Measurements from ENCODE around the gene LAMC2.

LAMC2 gene

DNA sequence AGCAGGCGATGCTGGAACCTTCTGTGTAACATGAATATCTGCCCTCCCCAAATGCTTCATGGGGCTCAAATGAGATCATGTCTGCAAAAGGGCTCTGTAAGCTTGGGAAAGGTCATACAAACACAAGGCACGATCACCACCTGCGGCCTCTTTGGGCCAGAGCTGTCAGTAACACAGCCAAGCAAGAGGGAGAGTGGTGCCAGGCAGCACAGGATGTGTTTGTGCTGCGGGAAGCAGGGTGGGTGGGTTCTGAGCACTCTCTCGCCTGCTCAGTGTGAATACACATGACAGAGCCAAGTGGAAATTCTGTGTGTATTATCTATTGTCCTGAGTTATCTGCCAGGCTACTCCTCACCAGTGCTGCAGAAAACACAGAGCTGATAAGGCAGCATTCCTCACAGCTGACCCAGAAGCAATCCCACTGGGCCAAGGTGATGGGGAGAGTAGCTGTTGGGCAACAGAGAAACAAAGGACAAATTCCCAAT lies 101.2 kb downstream of the LAMC2 start:
- no peak for DNase-seq (ENCODE audit: low read depth)

DNA sequence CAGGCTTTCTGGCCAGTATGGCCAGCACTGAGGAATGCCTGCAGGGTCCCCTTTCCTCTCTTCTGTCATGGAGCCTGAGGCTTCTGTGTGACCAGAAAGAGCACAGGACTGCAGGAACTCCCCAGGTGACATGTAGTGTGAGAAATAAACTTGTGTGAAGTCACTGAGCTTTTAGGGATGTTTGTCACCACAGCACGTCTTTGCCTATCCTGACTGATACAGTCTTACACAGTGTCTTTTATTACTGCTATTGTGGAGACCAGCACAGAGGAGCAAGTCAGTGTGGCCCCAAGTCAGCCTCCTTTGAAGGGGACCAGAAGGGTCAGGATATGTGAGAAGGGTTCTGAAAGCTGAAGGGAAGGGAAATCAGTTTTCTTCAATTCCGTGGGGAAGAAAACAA lies 102.5 kb downstream of the LAMC2 start:
- DNase-seq (ENCODE audit: low read depth), result no peak

DNA sequence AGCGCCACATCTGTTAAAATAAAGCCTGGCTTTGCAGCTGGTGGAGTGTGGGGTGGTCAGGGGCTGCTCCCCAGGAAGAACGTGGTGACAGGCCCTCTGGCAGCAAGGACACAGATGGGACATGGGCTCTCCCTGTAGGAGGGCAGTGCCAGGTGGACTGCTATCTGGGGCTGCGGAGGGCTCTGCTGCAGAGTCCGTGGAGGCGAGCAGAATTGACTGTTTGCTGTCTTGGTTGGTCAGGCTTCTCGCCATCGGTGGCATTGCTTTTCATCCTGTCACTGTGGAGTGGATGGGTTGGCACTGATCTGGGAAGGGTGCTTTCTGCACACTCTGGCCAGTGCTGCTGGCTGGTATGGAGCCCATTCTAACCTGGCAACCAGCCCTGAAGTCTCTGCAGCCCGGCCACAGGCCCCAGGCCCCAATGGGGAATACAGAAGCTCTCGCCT lies 103.0 kb downstream of the LAMC2 start:
- DNase-seq (ENCODE audit: low read depth), result no peak

DNA sequence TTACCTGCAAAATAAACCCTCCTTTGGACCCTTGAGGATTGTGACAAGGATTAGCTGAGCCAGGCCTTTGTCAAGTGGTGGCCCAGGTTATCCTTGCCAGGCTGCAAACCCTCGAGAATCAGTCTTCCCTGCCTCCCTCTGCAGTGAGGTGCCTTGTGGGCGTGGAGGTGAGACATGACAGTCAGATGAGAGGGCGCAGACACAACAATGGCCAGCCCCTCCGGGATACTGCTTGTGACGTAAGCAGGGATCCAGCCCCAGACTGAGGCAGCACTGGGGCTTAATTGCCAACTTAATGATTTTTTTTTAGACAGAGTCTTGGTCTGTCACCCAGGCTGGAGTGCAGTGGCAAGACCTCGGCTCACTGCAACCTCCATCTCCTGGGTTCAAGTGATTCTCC lies 104.6 kb downstream of the LAMC2 start:
- DNase-seq (ENCODE audit: low read depth), result no peak

DNA sequence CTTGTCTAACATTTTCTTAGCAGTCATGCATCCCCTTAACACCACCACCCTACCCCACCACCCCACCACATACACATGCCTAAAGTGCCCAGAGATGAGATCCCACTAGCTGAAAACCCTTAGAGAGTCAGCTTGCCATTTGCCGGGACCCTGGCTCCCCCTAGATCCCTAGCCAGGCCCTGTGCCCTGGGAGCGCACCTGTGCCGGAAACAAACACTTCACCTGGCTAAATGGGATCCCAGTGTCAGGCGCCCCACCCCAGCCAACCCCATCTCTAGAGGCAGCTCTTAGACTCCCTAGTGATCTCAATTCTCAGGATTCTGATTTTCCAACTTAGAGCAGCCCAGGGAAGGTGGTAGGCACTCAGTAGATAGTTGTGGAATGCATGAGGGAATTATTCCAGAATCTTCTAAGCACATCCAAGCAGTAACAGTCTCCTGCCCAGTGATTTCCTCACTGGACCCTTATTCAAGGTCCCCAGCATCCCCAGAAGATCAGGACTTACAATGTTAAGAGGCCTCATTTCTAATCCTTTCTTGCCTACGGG lies 105.2 kb downstream of the LAMC2 start:
- DNase-seq (ENCODE audit: low read depth), result peak; percentile 33

DNA sequence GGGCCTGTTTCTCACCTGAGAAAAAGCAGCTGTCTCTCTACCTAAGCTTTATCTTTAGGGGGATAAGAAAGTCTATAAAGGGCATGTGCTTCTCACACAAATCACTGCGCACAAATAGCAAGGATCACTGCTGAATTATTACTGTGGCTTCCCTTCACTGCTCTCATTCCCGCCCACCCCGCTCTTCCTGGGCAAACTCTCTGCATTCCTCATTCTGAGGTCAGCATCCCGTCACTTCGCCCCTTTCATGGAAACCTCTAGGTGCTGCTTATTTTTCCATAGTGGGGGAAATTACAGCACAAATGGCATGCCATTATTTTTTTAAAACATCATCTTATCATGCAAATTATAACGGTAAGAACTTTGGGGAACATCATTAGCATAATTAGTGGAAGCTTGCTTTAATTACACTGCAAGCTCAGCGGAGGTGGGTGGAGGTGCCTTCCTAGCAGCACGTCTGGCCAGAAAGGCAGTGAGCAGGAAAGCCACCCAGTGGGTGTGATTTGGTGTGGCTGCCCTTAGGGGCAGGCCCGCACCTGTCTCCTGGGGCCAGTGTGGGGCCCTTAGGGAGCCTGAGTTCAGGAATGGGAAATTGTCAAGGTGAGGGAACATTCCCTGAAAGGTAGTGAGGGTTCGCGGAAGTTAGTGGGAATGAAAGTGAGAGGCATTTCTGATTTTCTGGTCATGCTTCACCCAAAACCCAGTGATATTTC lies 105.9 kb downstream of the LAMC2 start:
- peak; percentile 81 for DNase-seq (ENCODE audit: low read depth)

DNA sequence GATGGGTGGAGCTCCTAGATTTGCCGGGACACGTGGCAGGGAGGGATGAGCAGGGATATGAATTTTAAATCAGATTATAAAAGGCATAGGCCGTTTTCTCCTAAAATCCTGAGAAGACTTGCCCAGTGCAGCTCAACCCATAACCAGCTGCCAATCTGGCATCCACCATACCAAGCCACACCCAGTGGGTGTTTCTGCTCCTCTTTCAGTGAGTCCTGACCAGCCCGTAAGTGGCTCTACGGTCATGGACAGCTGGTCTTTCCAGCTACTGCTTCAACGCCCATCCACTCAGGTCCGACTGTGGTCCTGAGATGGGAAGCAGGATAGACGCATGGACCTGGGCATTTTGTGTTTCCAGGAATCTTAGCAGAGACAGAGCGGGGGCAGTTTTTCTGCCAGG lies 107.2 kb downstream of the LAMC2 start:
- DNase-seq (ENCODE audit: low read depth), result no peak

DNA sequence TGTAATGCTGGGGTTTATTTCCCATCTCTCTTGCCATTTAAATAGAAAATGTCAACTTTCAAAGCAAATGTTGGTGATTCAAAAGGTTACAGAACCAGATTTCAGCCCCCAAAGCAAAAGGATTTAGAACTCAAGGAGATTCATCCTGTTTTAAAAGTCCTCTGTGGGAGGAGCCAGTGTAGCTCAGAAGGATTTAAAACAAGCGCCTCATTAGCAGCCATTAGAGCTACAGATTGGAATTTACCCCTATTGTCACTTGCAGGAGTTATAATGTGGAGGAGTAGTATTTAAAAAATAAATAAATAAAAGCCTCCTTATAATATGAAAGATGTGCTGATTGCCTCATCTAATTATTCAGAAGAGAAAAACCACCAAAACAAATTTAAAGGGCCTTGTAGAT lies 107.8 kb downstream of the LAMC2 start:
- DNase-seq (ENCODE audit: low read depth), result no peak

Measured in EH (cell line).